H9 (cell line): ENCODE data around the gene CKMT2. TPM values are rescaled to one million over a fixed set of nuclear protein-coding genes. Genes with fewer than 3 reads are reported as not detected.

Experiments used
- DNase-seq: peaks from one replicate; pipeline ENCODE4 v3.0.0-alpha.2; 2017
- H2AFZ ChIP-seq: one replicate; pipeline ENCODE4 v1.6.1; 2013; ENCODE audit warnings: mild to moderate bottlenecking, low read length, control low read depth, moderate library complexity
- H2AK5ac ChIP-seq: 2 replicates; pipeline ENCODE4 v1.6.1; 2013; ENCODE audit warnings: low read length, control low read depth, mixed read lengths; ENCODE audit not compliant: insufficient read length
- H2BK120ac ChIP-seq: one replicate; pipeline ENCODE4 v1.6.1; 2013; ENCODE audit warnings: low read depth, mild to moderate bottlenecking, low read length, control low read depth, inconsistent platforms; ENCODE audit not compliant: poor library complexity, severe bottlenecking
- H2BK12ac ChIP-seq: 2 replicates; pipeline ENCODE4 v1.6.1; 2013; ENCODE audit warnings: low read length, control low read depth, mixed read lengths, low read depth; ENCODE audit not compliant: insufficient read length
- H2BK15ac ChIP-seq: 2 replicates; pipeline ENCODE4 v1.6.1; 2013; ENCODE audit warnings: low read depth, low read length, control low read depth
- H2BK20ac ChIP-seq: one replicate; pipeline ENCODE4 v1.6.1; 2013; ENCODE audit warnings: low read depth, mild to moderate bottlenecking, low read length, control low read depth, inconsistent platforms; ENCODE audit not compliant: poor library complexity, severe bottlenecking
- H2BK5ac ChIP-seq: 2 replicates; pipeline ENCODE4 v1.6.1; 2013; ENCODE audit warnings: low read length, control low read depth, mixed read lengths; ENCODE audit not compliant: insufficient read length
- H3K14ac ChIP-seq: 2 replicates; pipeline ENCODE4 v1.6.1; 2013; ENCODE audit warnings: low read length, control low read depth; ENCODE audit not compliant: insufficient read depth
- H3K18ac ChIP-seq: 2 replicates; pipeline ENCODE4 v1.6.1; 2013; ENCODE audit warnings: low read depth, mild to moderate bottlenecking, mixed read lengths, low read length, control low read depth; ENCODE audit not compliant: insufficient read length
- H3K23ac ChIP-seq: 2 replicates; pipeline ENCODE4 v1.6.1; 2013; ENCODE audit warnings: low read length, control low read depth, mixed read lengths, low read depth; ENCODE audit not compliant: insufficient read length
- H3K23me2 ChIP-seq: 2 replicates; pipeline ENCODE4 v1.6.1; 2013; ENCODE audit warnings: low read depth, mild to moderate bottlenecking, mixed read lengths, low read length, control low read depth; ENCODE audit not compliant: insufficient read length, poor library complexity, severe bottlenecking
- H3K27ac ChIP-seq: 2 replicates; pipeline ENCODE4 v1.5.1; 2013; ENCODE audit warnings: low read length, control low read depth, mixed read lengths, low read depth; ENCODE audit not compliant: insufficient read length
- H3K27me3 ChIP-seq: 2 replicates; pipeline ENCODE4 v1.6.1; 2013; ENCODE audit warnings: low read length, control low read depth, inconsistent platforms; ENCODE audit not compliant: insufficient read depth
- H3K4ac ChIP-seq: 2 replicates; pipeline ENCODE4 v1.6.1; 2013; ENCODE audit warnings: low read depth, mild to moderate bottlenecking, control low read depth, inconsistent platforms, low read length, moderate library complexity
- H3K4me1 ChIP-seq: 2 replicates; pipeline ENCODE4 v1.6.1; 2013; ENCODE audit warnings: low read length, control low read depth, inconsistent platforms; ENCODE audit not compliant: insufficient read depth
- H3K4me2 ChIP-seq: 2 replicates; pipeline ENCODE4 v1.6.1; 2013; ENCODE audit warnings: low read length, control low read depth, mixed read lengths; ENCODE audit not compliant: insufficient read length, insufficient read depth
- H3K56ac ChIP-seq: 2 replicates; pipeline ENCODE4 v1.6.1; 2013; ENCODE audit warnings: low read depth, mild to moderate bottlenecking, mixed read lengths, low read length, control low read depth; ENCODE audit not compliant: insufficient read length
- H3K79me1 ChIP-seq: 2 replicates; pipeline ENCODE4 v1.6.1; 2013; ENCODE audit warnings: low read depth, mild to moderate bottlenecking, moderate library complexity, low read length, control low read depth, inconsistent platforms; ENCODE audit not compliant: insufficient read depth, poor library complexity, severe bottlenecking
- H3K79me2 ChIP-seq: 2 replicates; pipeline ENCODE4 v1.6.1; 2013; ENCODE audit warnings: low read length, control low read depth, inconsistent platforms; ENCODE audit not compliant: insufficient read depth
- H3K9ac ChIP-seq: 2 replicates; pipeline ENCODE4 v1.6.1; 2013; ENCODE audit warnings: low read length, control low read depth, mixed read lengths; ENCODE audit not compliant: insufficient read length; ENCODE audit errors: extremely low read depth
- H3K9me3 ChIP-seq: one replicate; pipeline ENCODE4 v1.6.1; 2013; ENCODE audit warnings: low read depth, low read length, inconsistent platforms; ENCODE audit not compliant: control insufficient read depth
- H3T11ph ChIP-seq: one replicate; pipeline ENCODE4 v1.6.1; 2013; ENCODE audit warnings: mild to moderate bottlenecking, low read length, control low read depth, inconsistent platforms
- H4K20me1 ChIP-seq: one replicate; pipeline ENCODE4 v1.6.1; 2013; ENCODE audit not compliant: control insufficient read depth, insufficient read length, insufficient read depth
- H4K5ac ChIP-seq: 2 replicates; pipeline ENCODE4 v1.6.1; 2013; ENCODE audit warnings: low read depth, mild to moderate bottlenecking, mixed read lengths, low read length, control low read depth; ENCODE audit not compliant: insufficient read length
- H4K8ac ChIP-seq: replicated peaks from 2 replicates; pipeline ENCODE4 v1.6.1; 2013; ENCODE audit warnings: low read length, control low read depth, mixed read lengths, low read depth; ENCODE audit not compliant: insufficient read length
- H4K91ac ChIP-seq: 2 replicates; pipeline ENCODE4 v1.6.1; 2013; ENCODE audit warnings: low read depth, mild to moderate bottlenecking, moderate library complexity, mixed read lengths, low read length, control low read depth; ENCODE audit not compliant: insufficient read length
- H3K27ac Mint-ChIP-seq, 3 experiments: 2 replicates in 2 of 3; 3 replicates in 1 of 3; pipeline ENCODE4 v1.8.0; 2020 to 2021; ENCODE audit warnings: mixed read lengths in 3 of 3, mild to moderate bottlenecking in 1 of 3, moderate library complexity in 1 of 3
- H3K27me3 Mint-ChIP-seq: 2 replicates; pipeline ENCODE4 v1.8.0; 2021; ENCODE audit warnings: low read depth, mild to moderate bottlenecking, moderate library complexity, mixed read lengths
- H3K36me3 Mint-ChIP-seq, 3 experiments: 2 replicates in 2 of 3; 3 replicates in 1 of 3; pipeline ENCODE4 v1.8.0; 2020 to 2021; ENCODE audit warnings: low read depth in 3 of 3, mixed read lengths in 3 of 3; ENCODE audit not compliant: insufficient read depth in 1 of 3
- H3K4me1 Mint-ChIP-seq, 2 experiments: 2 replicates each; pipeline ENCODE4 v1.8.0; 2020; ENCODE audit warnings: mixed read lengths in 2 of 2
- H3K4me3 Mint-ChIP-seq, 2 experiments: 2 replicates in 1 of 2; 3 replicates in 1 of 2; pipeline ENCODE4 v1.8.0; 2020 to 2021; ENCODE audit warnings: mild to moderate bottlenecking in 2 of 2, mixed read lengths in 2 of 2, moderate library complexity in 1 of 2
- H3K9me3 Mint-ChIP-seq, 2 experiments: 2 replicates in 1 of 2; 3 replicates in 1 of 2; pipeline ENCODE4 v1.8.0; 2020; ENCODE audit warnings: mild to moderate bottlenecking in 2 of 2, mixed read lengths in 2 of 2, moderate library complexity in 1 of 2
- WGBS: extraction: QIAGEN DNeasy Blood & Tissue Kit; methylation state at CpG from one replicate; pipeline ENCODE4 v1.1.7; 2013; ENCODE audit warnings: missing lambda C conversion rate, low lambda C conversion rate, mixed read lengths; ENCODE audit not compliant: insufficient read length; ENCODE audit errors: extremely low coverage; 5-methylcytosine and 5-hydroxymethylcytosine counted together
- total RNA-seq: library from RNA; stranded (reverse); gene quantifications from 2 replicates; pipeline ENCODE4 v1.2.1, GENCODE V29; 2021
- TF ChIP-seq, protein P1 (sequence below): fragments of 200-600 bp; sonication (generic); conservative IDR thresholded peaks from 3 replicates; pipeline ENCODE4 v1.8.0; 2021; ENCODE audit warnings: antibody characterized with exemption, mild to moderate bottlenecking

The CKMT2 gene
- total RNA-seq, 1 experiment from 2014 or later, result 1.8 TPM

DNA sequence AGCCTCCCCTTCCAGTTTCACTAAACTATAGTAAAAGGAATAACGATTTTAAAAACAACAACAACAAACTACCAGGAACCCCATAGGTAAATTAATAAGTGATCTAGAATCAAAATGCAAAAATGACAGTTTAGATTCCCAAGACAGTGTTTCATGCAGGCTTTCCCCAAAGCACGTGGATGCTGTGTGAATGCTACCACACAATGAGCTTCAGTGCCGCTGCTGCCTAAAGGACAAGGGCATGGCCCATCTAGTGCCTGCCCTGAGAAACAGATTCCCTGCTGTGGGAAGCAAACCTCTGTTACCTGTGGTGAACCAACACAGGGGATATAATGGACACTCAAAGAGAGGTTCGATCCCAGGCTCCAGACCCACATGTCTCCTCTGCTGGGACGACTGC is 23.7 kb upstream of the CKMT2 start:
- Histone ChIP-seq H3T11ph (no peak overlapping the region), H3K23me2 (no peaks in the 10 kb centered on the region), H3K4me1 (no peaks in the 10 kb centered on the region), H3K18ac (no peak overlapping the region), H2BK12ac (no peak overlapping the region), H2BK120ac (no peak overlapping the region), H3K23ac (no peak overlapping the region), H3K56ac (no peak overlapping the region), H3K4me2 (no peak overlapping the region), H4K91ac (no peak overlapping the region), H4K5ac (no peak overlapping the region), H2AFZ (no peak overlapping the region), H4K20me1 (no peaks in the 10 kb centered on the region), H2BK5ac (no peak overlapping the region), H2BK20ac (no peak overlapping the region), H3K79me2 (no peaks in the 10 kb centered on the region), H3K4ac (no peak overlapping the region), H3K9ac (no peak overlapping the region), H2BK15ac (no peak overlapping the region), H4K8ac (no peak overlapping the region), H3K27me3 (no peaks in the 10 kb centered on the region), H2AK5ac (no peak overlapping the region), H3K9me3 (no peaks in the 10 kb centered on the region), H3K27ac (no peak overlapping the region), H3K79me1 (no peaks in the 10 kb centered on the region), H3K14ac (no peak overlapping the region)
- Mint-ChIP-seq H3K27me3 (no peaks in the 10 kb centered on the region), H3K36me3 (peaks cover 0 to 6% (median 0%) of the 10 kb centered on the region in 3 experiments; a peak in 1 of 7 replicates), H3K4me3 (no peak overlapping the region), H3K9me3 (no peaks in the 10 kb centered on the region), H3K27ac (peak overlapping the region in 2 of 3 experiments; percentile 40 to 79; a peak in 3 of 7 replicates), H3K4me1 (peaks cover 4 to 7% of the 10 kb centered on the region in 2 experiments; a peak in 2 of 4 replicates)
- DNase-seq, result no peak
- TF ChIP-seq, protein P1, sequence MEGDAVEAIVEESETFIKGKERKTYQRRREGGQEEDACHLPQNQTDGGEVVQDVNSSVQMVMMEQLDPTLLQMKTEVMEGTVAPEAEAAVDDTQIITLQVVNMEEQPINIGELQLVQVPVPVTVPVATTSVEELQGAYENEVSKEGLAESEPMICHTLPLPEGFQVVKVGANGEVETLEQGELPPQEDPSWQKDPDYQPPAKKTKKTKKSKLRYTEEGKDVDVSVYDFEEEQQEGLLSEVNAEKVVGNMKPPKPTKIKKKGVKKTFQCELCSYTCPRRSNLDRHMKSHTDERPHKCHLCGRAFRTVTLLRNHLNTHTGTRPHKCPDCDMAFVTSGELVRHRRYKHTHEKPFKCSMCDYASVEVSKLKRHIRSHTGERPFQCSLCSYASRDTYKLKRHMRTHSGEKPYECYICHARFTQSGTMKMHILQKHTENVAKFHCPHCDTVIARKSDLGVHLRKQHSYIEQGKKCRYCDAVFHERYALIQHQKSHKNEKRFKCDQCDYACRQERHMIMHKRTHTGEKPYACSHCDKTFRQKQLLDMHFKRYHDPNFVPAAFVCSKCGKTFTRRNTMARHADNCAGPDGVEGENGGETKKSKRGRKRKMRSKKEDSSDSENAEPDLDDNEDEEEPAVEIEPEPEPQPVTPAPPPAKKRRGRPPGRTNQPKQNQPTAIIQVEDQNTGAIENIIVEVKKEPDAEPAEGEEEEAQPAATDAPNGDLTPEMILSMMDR, result no peak
- no CpG with 5 or more reads among the region's 5 CpGs for WGBS
